Right atrium auricular region (tissue), 2 donors: ENCODE results near the gene GALNT7. TPM values are rescaled to one million over a fixed set of nuclear protein-coding genes. Genes with fewer than 3 reads are reported as not detected.
A peak's percentile ranks its signal among the peaks of the same experiment; 100 is the strongest.

ENCODE experiments used
- DNase-seq: peaks from one replicate; pipeline ENCODE4 v3.0.0-alpha.2; 2019; ENCODE audit warnings: low spot score
- H3K27ac ChIP-seq, 2 donors: fragments of 200-600 bp; sonication (generic); 1 replicate in 1 of 2; 2 replicates in 1 of 2; pipeline ENCODE4 v1.5.1; 2016 to 2019
- H3K27me3 ChIP-seq, 2 donors: fragments of 200-600 bp; sonication (generic); one replicate each; pipeline versions ENCODE4 v1.5.1 to v1.6.0; 2017 to 2019
- H3K36me3 ChIP-seq: fragments of 200-600 bp; sonication (generic); one replicate; pipeline ENCODE4 v1.5.1; 2016
- H3K4me1 ChIP-seq, 2 donors: fragments of 200-600 bp; sonication (generic); one replicate each; pipeline versions ENCODE4 v1.5.1 to v1.6.0; 2017 to 2019
- H3K4me3 ChIP-seq, 2 donors: fragments of 200-600 bp; sonication (generic); 1 replicate in 1 of 2; 2 replicates in 1 of 2; pipeline ENCODE4 v1.5.1; 2017 to 2019; ENCODE audit warnings: mild to moderate bottlenecking in 1 of 2, moderate library complexity in 1 of 2
- H3K9me3 ChIP-seq, 2 donors: fragments of 200-600 bp; sonication (generic); one replicate each; pipeline ENCODE4 v1.5.1; 2019
- CTCF ChIP-seq, 2 donors: fragments of 200-600 bp; sonication (generic); IDR thresholded peaks; one replicate each; pipeline ENCODE4 v1.5.1; 2019; ENCODE audit warnings: antibody characterized with exemption in 2 of 2
- total RNA-seq, 2 donors: library from RNA; depleted of rRNA; stranded (reverse); fragments of >200 nt; gene quantifications; one replicate each; pipeline ENCODE4 v1.1.0, GENCODE V29; 2016

GALNT7 gene
- total RNA-seq, 2 donors from 2014 or later: 5.4 to 6.5 TPM

GRCh38 chr4:173343832-173344397 is 175.3 kb downstream of the GALNT7 start:
- Histone ChIP-seq H3K27me3 (no peaks in the 10 kb centered on the region), H3K27ac (peak overlapping the region in 1 of 2 donors; percentile 2), H3K4me3 (no peak overlapping the region), H3K36me3 (no peaks in the 10 kb centered on the region), H3K9me3 (no peaks in the 10 kb centered on the region), H3K4me1 (no peaks in the 10 kb centered on the region)
- TF ChIP-seq CTCF (IDR thresholded peaks at IDR 0.05): no peak
- DNase-seq: no peak

GRCh38 chr4:173345648-173346047 is 177.0 kb downstream of the GALNT7 start:
- Histone ChIP-seq H3K27me3 (no peaks in the 10 kb centered on the region), H3K9me3 (no peaks in the 10 kb centered on the region), H3K4me1 (no peaks in the 10 kb centered on the region), H3K27ac (no peak overlapping the region), H3K36me3 (no peaks in the 10 kb centered on the region), H3K4me3 (no peak overlapping the region)
- TF ChIP-seq CTCF (IDR thresholded peaks at IDR 0.05): no peak
- no peak for DNase-seq

GRCh38 chr4:173346074-173346473 is 177.5 kb downstream of the GALNT7 start:
- H3K36me3 ChIP-seq: no peaks in the 10 kb centered on the region
- H3K4me3 ChIP-seq: no peak overlapping the region
- no peak for TF ChIP-seq CTCF (IDR thresholded peaks at IDR 0.05)
- DNase-seq: no peak
- H3K9me3 ChIP-seq: no peaks in the 10 kb centered on the region
- no peak overlapping the region for H3K27ac ChIP-seq
- no peaks in the 10 kb centered on the region for H3K4me1 ChIP-seq
- no peaks in the 10 kb centered on the region for H3K27me3 ChIP-seq

GRCh38 chr4:173347467-173347866 is 178.9 kb downstream of the GALNT7 start:
- no peak for DNase-seq
- Histone ChIP-seq H3K27ac (no peak overlapping the region), H3K4me1 (no peaks in the 10 kb centered on the region), H3K27me3 (no peaks in the 10 kb centered on the region), H3K36me3 (no peaks in the 10 kb centered on the region), H3K9me3 (no peaks in the 10 kb centered on the region), H3K4me3 (no peak overlapping the region)
- TF ChIP-seq CTCF (IDR thresholded peaks at IDR 0.05): no peak

- H3K9me3 ChIP-seq: no peaks in the 10 kb centered on the region
- H3K27ac ChIP-seq: no peak overlapping the region
- no peak overlapping the region for H3K4me3 ChIP-seq
- TF ChIP-seq CTCF (IDR thresholded peaks at IDR 0.05): no peak
- no peaks in the 10 kb centered on the region for H3K27me3 ChIP-seq
- no peak for DNase-seq
- no peaks in the 10 kb centered on the region for H3K36me3 ChIP-seq
- no peaks in the 10 kb centered on the region for H3K4me1 ChIP-seq
These were observed 189.3 kb downstream of the GALNT7 start for GRCh38 chr4:173357939-173358338.

- no peaks in the 10 kb centered on the region for H3K27me3 ChIP-seq
- H3K4me3 ChIP-seq: no peak overlapping the region
- no peak for DNase-seq
- no peak overlapping the region for H3K27ac ChIP-seq
- H3K36me3 ChIP-seq: no peaks in the 10 kb centered on the region
- no peaks in the 10 kb centered on the region for H3K4me1 ChIP-seq
- TF ChIP-seq CTCF (IDR thresholded peaks at IDR 0.05): peak in 1 of 2 donors; percentile 39
- no peaks in the 10 kb centered on the region for H3K9me3 ChIP-seq
These were observed 192.1 kb downstream of the GALNT7 start for GRCh38 chr4:173360587-173361221.
